IMR-90 (cell line): ENCODE data around the gene LYZL6.

Experiments used
- CEBPB ChIP-seq: IDR thresholded peaks from 2 replicates; pipeline ENCODE4 v1.6.1; 2012; ENCODE audit warnings: low read depth, low read length, improper control_type of control experiment
- CHD1 ChIP-seq: IDR thresholded peaks from 2 replicates; pipeline ENCODE4 v1.6.1; 2012; ENCODE audit warnings: low read depth, low read length, improper control_type of control experiment
- CTCF ChIP-seq: conservative IDR thresholded peaks from 2 replicates; pipeline ENCODE4 v1.5.1; 2012; ENCODE audit warnings: mild to moderate bottlenecking, low read depth, low read length, improper control_type of control experiment
- FOS ChIP-seq: fragments of 150-350 bp; IDR thresholded peaks from 2 replicates; pipeline ENCODE4 v1.6.1; 2016; ENCODE audit warnings: low read depth, low read length
- NFE2L2 ChIP-seq: fragments of 150-350 bp; IDR thresholded peaks from 2 replicates; pipeline ENCODE4 v1.6.1; 2016; ENCODE audit warnings: low read depth, mild to moderate bottlenecking, low read length
- POLR2A ChIP-seq: IDR thresholded peaks from 2 replicates; pipeline ENCODE4 v1.6.1; 2012; ENCODE audit warnings: mild to moderate bottlenecking, low read depth, low read length
- RAD21 ChIP-seq: IDR thresholded peaks from 2 replicates; pipeline ENCODE4 v1.6.1; 2012; ENCODE audit warnings: low read length, improper control_type of control experiment
- RCOR1 ChIP-seq: IDR thresholded peaks from 2 replicates; pipeline ENCODE4 v1.6.1; 2012; ENCODE audit warnings: mild to moderate bottlenecking, low read length, improper control_type of control experiment; ENCODE audit not compliant: insufficient replicate concordance
- SMC3 ChIP-seq: fragments of 150-350 bp; IDR thresholded peaks from 2 replicates; pipeline ENCODE4 v1.6.1; 2016; ENCODE audit warnings: low read depth, mild to moderate bottlenecking, antibody characterized with exemption, low read length, moderate library complexity

- TF ChIP-seq CHD1 (no peak), NFE2L2 (no peak), CTCF (no peak), RCOR1 (no peak), RAD21 (no peak), FOS (no peak), POLR2A (no peak), CEBPB (no peak), SMC3 (no peak)
Observed at GRCh38 chr17:35973333-35974260, 30.1 kb upstream of the LYZL6 start.
